ENCODE results near the gene NPAS2. TPM values are rescaled to one million over a fixed set of nuclear protein-coding genes. Genes with fewer than 3 reads are reported as not detected.

Gene NPAS2
- total RNA-seq, 6 donors from 2014 or later: 13.8 to 52.5 (median 23.0) TPM

GRCh38 chr2:100936972-100937542 lies 117.1 kb downstream of the NPAS2 start:
- no peak overlapping the region for H3K27ac ChIP-seq
- DNase-seq (no peak), ATAC-seq (ENCODE audit: low FRiP score in 2 of 2) (no peak)
- peaks cover 0 to 3% (median 0%) of the 10 kb centered on the region in 4 donors for H3K4me1 ChIP-seq
- no peaks in the 10 kb centered on the region for H3K9me3 ChIP-seq
- H3K4me3 ChIP-seq: no peak overlapping the region
- H3K27me3 ChIP-seq: no peaks in the 10 kb centered on the region
- no peaks in the 10 kb centered on the region for H3K36me3 ChIP-seq
- 66 to 78% methylated on average over 2 of the region's 2 CpGs for WGBS, 2 donors
- TF ChIP-seq POLR2A (IDR thresholded peaks at IDR 0.05): no peak
- TF ChIP-seq EP300 (IDR thresholded peaks at IDR 0.05): no peak
- no peak for TF ChIP-seq POLR2AphosphoS5 (IDR thresholded peaks at IDR 0.05)
- TF ChIP-seq CTCF (IDR thresholded peaks at IDR 0.05): no peak

GRCh38 chr2:100938031-100939026 lies 118.4 kb downstream of the NPAS2 start:
- ATAC-seq (ENCODE audit: low FRiP score in 2 of 2) (no peak), DNase-seq (no peak)
- H3K36me3 ChIP-seq: no peaks in the 10 kb centered on the region
- no peaks in the 10 kb centered on the region for H3K27me3 ChIP-seq
- 80 to 82% methylated on average over 15 of the region's 15 CpGs for WGBS, 2 donors
- no peak overlapping the region for H3K27ac ChIP-seq
- H3K4me1 ChIP-seq: peaks cover 0 to 3% (median 0%) of the 10 kb centered on the region in 4 donors
- no peaks in the 10 kb centered on the region for H3K9me3 ChIP-seq
- no peak for TF ChIP-seq POLR2AphosphoS5 (IDR thresholded peaks at IDR 0.05)
- TF ChIP-seq POLR2A (IDR thresholded peaks at IDR 0.05): no peak
- no peak for TF ChIP-seq CTCF (IDR thresholded peaks at IDR 0.05)
- no peak overlapping the region for H3K4me3 ChIP-seq

- Histone ChIP-seq H3K27ac (no peak overlapping the region), H3K27me3 (no peaks in the 10 kb centered on the region), H3K4me1 (peaks cover 0 to 3% (median 0%) of the 10 kb centered on the region in 4 donors), H3K36me3 (no peaks in the 10 kb centered on the region), H3K4me3 (no peak overlapping the region), H3K9me3 (no peaks in the 10 kb centered on the region)
- DNase-seq (no peak), ATAC-seq (ENCODE audit: low FRiP score in 2 of 2) (no peak)
- TF ChIP-seq POLR2A (IDR thresholded peaks at IDR 0.05) (no peak), POLR2AphosphoS5 (IDR thresholded peaks at IDR 0.05) (no peak)
- 94 to 98% methylated on average over 6 of the region's 6 CpGs for WGBS, 2 donors
Measured at GRCh38 chr2:100939445-100939844, 119.5 kb downstream of the NPAS2 start.

- WGBS, 2 donors: 98 to 100% methylated on average over 4 of the region's 4 CpGs
- peaks cover 0 to 3% (median 0%) of the 10 kb centered on the region in 4 donors for H3K4me1 ChIP-seq
- ATAC-seq (ENCODE audit: low FRiP score in 2 of 2): no peak
- no peak overlapping the region for H3K4me3 ChIP-seq
- no peaks in the 10 kb centered on the region for H3K9me3 ChIP-seq
- no peak for DNase-seq
- TF ChIP-seq EP300 (IDR thresholded peaks at IDR 0.05) (no peak), CTCF (IDR thresholded peaks at IDR 0.05) (no peak), POLR2AphosphoS5 (IDR thresholded peaks at IDR 0.05) (no peak)
- H3K27ac ChIP-seq: no peak overlapping the region
- H3K36me3 ChIP-seq: no peaks in the 10 kb centered on the region
- H3K27me3 ChIP-seq: no peaks in the 10 kb centered on the region
Measured at GRCh38 chr2:100940240-100940639, 120.3 kb downstream of the NPAS2 start.

GRCh38 chr2:100940766-100941645 lies 121.1 kb downstream of the NPAS2 start:
- DNase-seq (peak in 1 of 2 donors; percentile 37), ATAC-seq (ENCODE audit: low FRiP score in 2 of 2) (no peak)
- no peak for TF ChIP-seq CTCF (IDR thresholded peaks at IDR 0.05)
- TF ChIP-seq EP300 (IDR thresholded peaks at IDR 0.05): no peak
- no peak for TF ChIP-seq POLR2A (IDR thresholded peaks at IDR 0.05)
- H3K4me1 ChIP-seq: peaks cover 0 to 3% (median 0%) of the 10 kb centered on the region in 4 donors
- no peaks in the 10 kb centered on the region for H3K36me3 ChIP-seq
- H3K9me3 ChIP-seq: no peaks in the 10 kb centered on the region
- no peaks in the 10 kb centered on the region for H3K27me3 ChIP-seq
- 83 to 89% methylated on average over 14 of the region's 14 CpGs for WGBS, 2 donors
- H3K4me3 ChIP-seq: no peak overlapping the region
- no peak overlapping the region for H3K27ac ChIP-seq

Measured in upper lobe of left lung (tissue), 6 donors.